Activated naive CD4-positive, alpha-beta T cell treated with anti-CD3 and anti-CD28 coated beads, Interleukin-2, amount 50 U/mL, for 72 hours (primary cell): ENCODE results near the gene BCAN. TPM values are rescaled to one million over a fixed set of nuclear protein-coding genes. Genes with fewer than 3 reads are reported as not detected.

ENCODE experiments used
- ATAC-seq, 2 donors: fragments of 150-1000 bp; cut with Tn5 transposase; 2 replicates each; pipeline ENCODE4 v1.10.0; 2021; ENCODE audit warnings: mild to moderate bottlenecking in 2 of 2, moderate library complexity in 2 of 2
- DNase-seq, 2 donors: peaks; one replicate each; pipeline ENCODE4 v3.0.0; 2021 to 2022; ENCODE audit warnings: low spot score in 2 of 2
- H3K27ac Mint-ChIP-seq, 2 donors: one replicate each; pipeline ENCODE4 v1.8.0; 2022; ENCODE audit warnings: mild to moderate bottlenecking in 2 of 2, mixed read lengths in 2 of 2
- H3K36me3 Mint-ChIP-seq, 2 donors: one replicate each; pipeline ENCODE4 v1.8.0; 2022; ENCODE audit warnings: mixed read lengths in 2 of 2
- H3K9me3 Mint-ChIP-seq, 2 donors: one replicate each; pipeline ENCODE4 v1.8.0; 2022; ENCODE audit warnings: mixed read lengths in 2 of 2
- total RNA-seq, 2 donors: library from RNA; stranded (reverse); gene quantifications; one replicate each; pipeline ENCODE4 v1.2.3, GENCODE V29; 2022

Gene BCAN
- total RNA-seq, 2 donors from 2014 or later, result not detected

DNA sequence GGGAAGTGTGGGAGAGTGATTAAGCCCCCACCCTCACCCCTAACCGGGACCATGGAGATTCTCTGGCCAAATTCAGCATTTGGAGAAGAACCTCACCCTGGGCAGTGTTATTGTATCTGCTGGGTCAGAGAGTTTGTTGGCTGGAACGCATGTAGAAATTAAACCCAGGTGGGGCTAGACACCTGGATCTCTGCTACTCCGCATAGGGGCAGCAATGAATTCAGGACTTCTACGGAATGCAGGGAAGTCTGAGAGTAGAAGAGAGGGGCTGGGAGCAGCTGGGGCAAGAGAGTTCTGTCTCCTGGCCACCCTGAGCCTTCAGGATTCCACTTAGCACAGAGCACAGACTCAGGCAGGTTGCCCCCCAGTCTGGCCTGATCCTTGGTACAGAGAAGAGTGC is 67.1 kb downstream of the BCAN start:
- no peak for DNase-seq
- Mint-ChIP-seq H3K36me3 (no peaks in the 10 kb centered on the region), H3K9me3 (no peaks in the 10 kb centered on the region), H3K27ac (no peak overlapping the region)
- no peak for ATAC-seq

Other genes starting within 250 kb of the BCAN start
- gene MEF2D, start 141.3 kb upstream of the BCAN start, total RNA-seq, result 10 to 100 TPM; 31.7 to 62.5 TPM
- 10 to 100 TPM in 1 of 2 donors, 1 to 10 TPM in 1; 5.1 to 30.5 TPM for gene IQGAP3, start 69.6 kb upstream of the BCAN start, total RNA-seq
- gene TTC24, start 62.4 kb upstream of the BCAN start, total RNA-seq, result 1 to 10 TPM; 4.5 to 6.8 TPM
- 10 to 100 TPM; 71.4 to 95.1 TPM for gene NAXE, start 50.3 kb upstream of the BCAN start, total RNA-seq
- 10 to 100 TPM; 26.1 to 35.8 TPM for gene GPATCH4, start 40.6 kb upstream of the BCAN start, total RNA-seq
- gene HAPLN2, start 22.7 kb upstream of the BCAN start, total RNA-seq, result 1 to 10 TPM in 1 of 2 donors, not detected in 1; 3.8 TPM
- gene NES, start 35.3 kb downstream of the BCAN start, total RNA-seq, result not detected
- gene CRABP2, start 63.5 kb downstream of the BCAN start, total RNA-seq, result 1 to 10 TPM; 1.6 to 2.3 TPM
- gene METTL25B, start 86.4 kb downstream of the BCAN start, total RNA-seq, result 10 to 100 TPM; 39.4 to 64.9 TPM
- gene ISG20L2, start 86.6 kb downstream of the BCAN start, total RNA-seq, result 10 to 100 TPM; 46.2 to 50.7 TPM
- 10 to 100 TPM; 61.4 to 70.4 TPM for gene MRPL24, start 99.0 kb downstream of the BCAN start, total RNA-seq
- gene HDGF, start 109.6 kb downstream of the BCAN start, total RNA-seq, result 100 to 1,000 TPM; 281 to 325 TPM
- 10 to 100 TPM; 44.5 to 72.1 TPM for gene PRCC, start 125.4 kb downstream of the BCAN start, total RNA-seq
- 100 to 1,000 TPM; 186 to 215 TPM for gene SH2D2A, start 174.7 kb downstream of the BCAN start, total RNA-seq
- gene INSRR, start 217.0 kb downstream of the BCAN start, total RNA-seq, result under 1 TPM; 0.07 to 0.29 TPM
- 1 to 10 TPM; 5.3 to 7.2 TPM for gene NTRK1, start 218.7 kb downstream of the BCAN start, total RNA-seq